NCI-H1105 (cell line): ENCODE measurements around the gene AGTPBP1.

ENCODE experiments used
- DNase-seq: peaks from one replicate; lab custom pipeline; 2025; lab: John Stamatoyannopoulos, UW

The AGTPBP1 gene

GRCh38 chr9:85536514-85536913, 205.2 kb downstream of the AGTPBP1 start:
- no peak for DNase-seq

DNA sequence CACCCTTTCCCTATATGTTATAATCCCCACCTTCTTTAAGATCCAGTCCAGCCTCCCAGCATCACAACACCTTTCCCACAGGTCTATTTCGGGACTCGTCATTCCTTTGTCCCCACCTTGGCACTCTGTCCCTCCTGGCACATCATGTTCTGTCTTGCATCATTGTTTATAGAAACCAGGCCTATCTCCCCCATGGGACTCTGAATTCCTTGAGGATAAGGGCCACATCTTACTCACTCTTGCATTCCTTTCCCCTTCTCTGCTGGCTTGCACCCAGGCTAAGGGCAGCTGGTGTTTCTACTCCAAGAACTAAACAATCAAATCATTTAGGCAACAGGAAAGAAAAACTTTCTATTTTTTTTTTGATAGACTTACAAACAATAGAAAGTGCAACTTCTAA, 205.7 kb downstream of the AGTPBP1 start:
- DNase-seq: no peak

- no peak for DNase-seq
Observed at GRCh38 chr9:85534340-85534739, 207.4 kb downstream of the AGTPBP1 start.

DNA sequence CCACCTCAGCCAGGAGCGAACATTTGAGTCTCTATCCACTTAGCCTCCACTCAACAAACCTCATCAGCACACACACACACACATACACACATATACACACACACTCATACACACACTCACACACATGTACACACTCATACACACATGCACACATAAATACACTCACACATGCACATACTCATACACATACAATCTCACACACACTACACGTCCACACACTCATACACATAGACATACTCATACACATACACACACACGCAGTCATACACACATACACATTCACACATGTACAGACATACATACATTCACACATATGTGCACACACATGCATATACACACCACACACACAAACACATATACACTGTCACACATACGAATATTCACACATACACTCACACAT, 208.2 kb downstream of the AGTPBP1 start:
- DNase-seq: no peak

- no peak for DNase-seq
Observed at GRCh38 chr9:85530721-85531120, 211.0 kb downstream of the AGTPBP1 start.

- DNase-seq: no peak
Observed at GRCh38 chr9:85528607-85529006, 213.1 kb downstream of the AGTPBP1 start.

DNA sequence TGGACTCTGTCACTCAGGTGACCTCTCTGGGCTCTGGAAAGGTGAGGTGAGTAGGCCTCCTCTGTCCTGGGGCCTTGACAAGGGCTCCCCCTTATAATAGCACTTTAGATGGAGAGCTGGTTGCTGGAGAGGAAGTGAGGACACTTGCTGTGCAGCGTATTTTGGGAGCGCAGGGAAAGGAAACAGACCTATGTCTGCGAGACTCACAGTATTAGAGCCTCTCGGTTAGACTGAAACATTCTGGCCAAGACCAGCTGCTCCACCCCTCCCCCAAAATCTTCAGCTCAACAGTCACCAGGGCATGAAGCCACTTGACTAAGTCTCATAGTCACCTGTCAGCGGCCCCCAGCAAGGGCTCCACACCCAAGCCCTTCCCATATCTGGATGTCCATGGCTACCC, 213.6 kb downstream of the AGTPBP1 start:
- DNase-seq: no peak

DNA sequence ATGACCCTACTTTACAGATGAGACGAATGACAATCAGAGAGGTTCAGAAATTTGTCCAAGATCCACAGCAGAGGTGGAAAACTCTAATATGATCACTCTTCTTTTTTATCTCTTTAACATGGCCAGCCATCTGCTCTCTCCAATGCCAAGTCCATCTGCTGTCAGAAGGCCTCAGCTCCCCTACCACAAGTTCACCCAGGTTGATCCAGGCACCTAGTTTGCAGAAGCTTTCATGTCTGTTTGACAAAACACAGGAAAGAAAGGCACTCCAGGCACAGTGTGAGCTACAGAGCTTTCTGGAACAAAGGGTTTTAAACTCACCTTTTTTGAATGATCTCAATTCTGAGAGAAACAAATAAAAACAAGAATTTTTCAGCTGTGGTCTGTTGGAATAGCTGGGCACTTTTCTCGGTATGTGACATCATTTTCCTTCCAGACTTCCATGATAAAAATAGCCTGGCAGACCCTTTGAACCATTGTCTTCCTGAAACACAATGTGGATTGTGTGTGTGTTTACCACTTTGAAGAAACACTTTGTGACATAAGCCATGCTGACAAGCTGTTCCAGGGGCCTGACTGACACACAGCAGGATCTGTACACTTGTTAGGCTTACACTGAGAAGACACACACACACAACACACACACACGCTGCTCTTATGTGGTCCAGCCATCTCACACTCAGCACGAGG, 214.3 kb downstream of the AGTPBP1 start:
- DNase-seq: no peak

- DNase-seq: no peak
Observed at GRCh38 chr9:85524531-85524930, 217.2 kb downstream of the AGTPBP1 start.

- DNase-seq: no peak
Observed at GRCh38 chr9:85523202-85523601, 218.6 kb downstream of the AGTPBP1 start.

GRCh38 chr9:85522459-85523092, 219.2 kb downstream of the AGTPBP1 start:
- peak; percentile 30 for DNase-seq

DNA sequence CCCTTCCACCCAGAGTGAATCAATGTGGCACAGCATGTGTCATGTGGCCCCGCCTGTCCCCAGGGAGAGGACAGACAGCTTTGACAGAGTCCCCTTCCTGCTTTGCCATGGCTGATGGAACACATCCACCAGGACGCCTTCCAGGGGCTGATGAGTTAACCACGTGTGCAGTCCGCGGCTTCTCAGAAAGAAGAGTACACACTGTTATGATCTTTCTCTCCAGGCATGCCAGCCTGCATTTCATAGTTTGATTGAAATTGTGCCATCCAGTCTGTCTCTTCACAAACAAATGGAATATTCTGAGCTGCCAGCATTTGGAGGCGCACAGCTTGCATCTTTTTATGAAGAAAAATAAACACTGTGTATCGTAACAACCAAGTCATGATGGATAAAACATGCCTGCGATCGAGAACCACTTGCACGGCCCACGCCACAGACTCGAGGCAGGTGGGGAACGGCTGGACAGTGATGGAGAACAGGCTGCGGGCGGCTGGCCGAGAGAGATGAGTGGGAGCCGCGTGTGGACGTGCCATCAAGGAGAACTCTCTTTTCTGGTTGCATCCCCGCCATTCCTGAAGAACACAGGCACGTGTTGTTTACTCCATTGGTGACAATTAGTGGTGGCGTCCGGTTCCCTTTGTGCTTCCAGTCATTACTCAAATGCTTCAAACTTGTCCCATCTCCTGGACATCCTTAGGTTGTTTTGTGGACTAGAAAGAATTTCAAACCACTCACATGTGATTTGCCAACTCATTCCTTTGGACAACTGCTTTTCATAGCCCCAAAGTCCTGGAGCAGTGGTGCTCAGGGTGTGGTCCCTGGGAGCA, 220.2 kb downstream of the AGTPBP1 start:
- no peak for DNase-seq

- DNase-seq: no peak
Observed at GRCh38 chr9:85516976-85517637, 224.6 kb downstream of the AGTPBP1 start.

- DNase-seq: peak; percentile 6
Observed at GRCh38 chr9:85516455-85516854, 225.3 kb downstream of the AGTPBP1 start.

DNA sequence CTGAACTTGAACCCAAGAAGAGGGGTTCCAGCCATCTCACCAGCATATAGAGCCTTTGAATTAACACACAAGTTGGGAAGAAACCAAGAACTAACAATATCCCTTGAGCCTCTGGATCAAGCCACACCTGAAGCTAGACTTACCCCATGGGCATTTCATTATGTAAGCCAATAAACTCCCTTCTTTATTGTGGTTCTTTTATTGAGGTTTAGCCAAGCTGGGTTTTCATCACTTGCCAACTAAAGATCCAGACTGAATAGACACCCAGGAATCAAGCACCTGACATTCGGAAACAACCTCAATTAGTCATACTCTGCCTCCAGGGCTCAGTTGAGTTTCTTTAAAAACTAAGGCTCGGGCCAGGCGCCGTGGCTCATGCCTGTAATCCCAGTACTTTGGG, 226.7 kb downstream of the AGTPBP1 start:
- DNase-seq: no peak

GRCh38 chr9:85514256-85514655, 227.5 kb downstream of the AGTPBP1 start:
- DNase-seq: no peak

DNA sequence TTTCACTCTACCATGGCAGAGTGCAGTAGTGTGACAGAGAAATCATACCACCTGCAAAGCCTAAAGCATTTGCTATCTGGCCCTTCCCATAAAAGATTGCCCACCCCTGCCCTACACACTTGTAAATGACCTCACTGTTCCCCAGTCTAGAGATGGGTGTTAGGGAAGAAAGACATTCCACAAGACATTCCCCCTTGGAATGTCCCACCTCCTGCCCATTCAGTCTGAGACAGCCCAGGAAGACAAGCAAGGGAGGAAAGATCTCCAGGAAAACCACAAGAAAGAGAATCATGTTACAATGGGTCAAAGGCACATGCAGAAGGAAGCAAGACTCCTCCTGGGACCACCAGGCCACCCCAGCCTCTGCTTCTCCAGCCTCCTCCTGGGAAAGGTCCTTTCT, 230.0 kb downstream of the AGTPBP1 start:
- no peak for DNase-seq

DNA sequence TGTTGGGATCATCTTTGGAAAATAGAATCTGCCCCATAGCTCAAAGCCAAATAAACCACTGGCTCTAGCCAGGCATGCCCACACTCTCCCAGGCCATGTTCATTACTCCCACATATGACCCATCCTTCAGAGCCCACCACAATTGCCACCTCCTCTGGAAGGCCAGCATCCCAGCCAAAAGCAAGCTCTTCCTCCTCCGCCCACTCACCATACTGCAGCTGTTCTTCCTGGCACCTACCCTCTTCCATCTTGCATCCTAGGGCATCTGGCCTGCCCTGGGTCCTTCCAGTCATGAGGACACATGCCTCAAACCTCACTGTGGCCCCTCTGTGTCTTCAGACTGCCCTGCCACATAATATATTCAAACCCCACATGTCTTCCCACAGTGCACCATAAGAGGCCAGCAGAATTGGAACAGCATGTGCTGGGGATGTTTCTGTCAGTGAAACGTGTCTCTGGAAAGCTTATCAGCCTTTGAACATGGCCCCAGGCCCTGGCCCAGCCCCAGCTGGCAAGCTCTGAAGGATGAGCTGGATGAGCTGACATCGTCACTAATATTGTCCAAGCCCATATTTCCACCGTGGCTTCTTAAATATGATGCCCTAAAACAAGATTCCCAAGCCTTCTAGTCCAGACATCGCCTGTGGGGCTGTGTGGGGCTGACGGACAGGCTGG, 230.8 kb downstream of the AGTPBP1 start:
- no peak for DNase-seq

- DNase-seq: no peak
Observed at GRCh38 chr9:85508616-85509015, 233.1 kb downstream of the AGTPBP1 start.

- no peak for DNase-seq
Observed at GRCh38 chr9:85505612-85506011, 236.1 kb downstream of the AGTPBP1 start.

GRCh38 chr9:85502815-85503655, 238.7 kb downstream of the AGTPBP1 start:
- no peak for DNase-seq
